ENCODE data around the gene LMOD3. TPM values are rescaled to one million over a fixed set of nuclear protein-coding genes. Genes with fewer than 3 reads are reported as not detected.

LMOD3 gene
- total and polyA plus RNA-seq, 2 of the 8 experiments (the other 6 are each of a cell fraction or from before 2014, with no cell fraction given): not detected

GRCh38 chr3:69120879-69121464, 1.4 kb downstream of the LMOD3 start (continued):
- TF ChIP-seq TBP (IDR thresholded peaks at IDR 0.05; ENCODE audit: low read depth, low read length) (no peak), MAFK (IDR thresholded peaks at IDR 0.05; ENCODE audit: low read depth, low read length) (no peak), POLR2AphosphoS5 (IDR thresholded peaks at IDR 0.05; ENCODE audit: low read depth, low read length) (no peak)

Data from H1 (cell line).